ENCODE data around the gene PHC3. TPM values are rescaled to one million over a fixed set of nuclear protein-coding genes. Genes with fewer than 3 reads are reported as not detected.

Gene PHC3
- polyA plus RNA-seq, 1 donor (not counting 4 experiments of a cell fraction or from before 2014, with no cell fraction given), result 32.2 TPM

DNA sequence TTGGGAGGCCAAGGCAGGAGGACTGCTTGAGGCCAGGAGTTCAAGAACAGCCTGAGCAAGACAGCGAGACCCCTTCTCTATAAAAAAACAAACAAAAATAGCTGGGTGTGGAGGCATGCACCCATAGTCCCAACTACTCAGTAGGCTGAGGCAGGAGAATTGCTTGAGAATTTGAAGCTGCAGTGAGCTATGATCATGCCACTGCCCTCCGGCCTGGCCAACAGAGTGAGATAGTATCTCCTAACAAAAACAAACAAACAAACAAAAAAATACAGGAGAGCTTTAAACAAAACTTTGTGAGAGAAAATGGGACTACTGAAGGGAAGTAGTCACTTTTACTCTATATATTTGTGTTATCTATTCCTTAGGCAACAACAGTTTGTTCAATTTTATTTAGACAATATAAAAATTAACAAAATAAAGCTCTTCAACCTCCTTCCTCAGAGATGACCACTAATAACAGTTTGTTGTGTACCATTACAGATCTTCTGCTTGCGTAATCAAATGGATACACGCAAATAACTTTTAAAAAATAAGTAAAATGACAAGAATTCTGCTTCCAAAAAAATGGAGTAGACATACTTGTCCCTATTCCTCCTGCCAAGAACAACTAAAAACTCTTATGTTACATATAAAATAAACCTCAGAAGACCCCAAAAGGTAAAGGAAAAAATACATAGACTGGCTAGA, 17.4 kb downstream of the PHC3 start:
- Histone ChIP-seq H4K20me1 (ENCODE audit: control insufficient read depth, extremely low read depth, insufficient read depth, low read length) (no peaks in the 10 kb centered on the region), H3K27me3 (ENCODE audit: control insufficient read depth, extremely low read depth, insufficient read depth, low read length) (no peaks in the 10 kb centered on the region), H3K4me3 (ENCODE audit: control insufficient read depth in 2 of 3, extremely low read depth in 1 of 3, insufficient read depth in 2 of 3, low read depth in 1 of 3, low read length in 3 of 3) (no peak overlapping the region), H2AFZ (ENCODE audit: control insufficient read depth, low read length) (no peak overlapping the region), H3K36me3 (ENCODE audit: control insufficient read depth in 2 of 2, extremely low read depth in 1 of 2, insufficient read depth in 2 of 2, low read length in 2 of 2) (peaks cover 4 to 9% of the 10 kb centered on the region in 2 experiments), H3K79me2 (ENCODE audit: control insufficient read depth, insufficient read depth, low read length) (peaks cover 71% of the 10 kb centered on the region), H3K9ac (ENCODE audit: control insufficient read depth, extremely low read depth, insufficient read depth, low read length) (no peak overlapping the region), H3K9me1 (ENCODE audit: control insufficient read depth, extremely low read depth, insufficient read depth, low read length) (no peaks in the 10 kb centered on the region), H3K27ac (ENCODE audit: control insufficient read depth, insufficient read depth, low read length) (no peak overlapping the region), H3K4me2 (ENCODE audit: control insufficient read depth, extremely low read depth, insufficient read depth, low read depth, low read length) (no peak overlapping the region), H3K4me1 (ENCODE audit: control insufficient read depth, extremely low read depth, insufficient read depth, low read length) (no peaks in the 10 kb centered on the region), H3K9me3 (ENCODE audit: control insufficient read depth, low read depth, low read length) (no peaks in the 10 kb centered on the region)
- DNase-seq (ENCODE audit: low read depth, low spot score) (no peak), FAIRE-seq (no peak)
- dilution Hi-C loops (cut with MboI; ENCODE audit: extremely low pct_ligation_motif_present, low sequenced_read_pairs), result no loop called here
- TF ChIP-seq EZH2 (IDR thresholded peaks at IDR 0.05; ENCODE audit: low read length), result no peak
- TF ChIP-seq, protein P1, sequence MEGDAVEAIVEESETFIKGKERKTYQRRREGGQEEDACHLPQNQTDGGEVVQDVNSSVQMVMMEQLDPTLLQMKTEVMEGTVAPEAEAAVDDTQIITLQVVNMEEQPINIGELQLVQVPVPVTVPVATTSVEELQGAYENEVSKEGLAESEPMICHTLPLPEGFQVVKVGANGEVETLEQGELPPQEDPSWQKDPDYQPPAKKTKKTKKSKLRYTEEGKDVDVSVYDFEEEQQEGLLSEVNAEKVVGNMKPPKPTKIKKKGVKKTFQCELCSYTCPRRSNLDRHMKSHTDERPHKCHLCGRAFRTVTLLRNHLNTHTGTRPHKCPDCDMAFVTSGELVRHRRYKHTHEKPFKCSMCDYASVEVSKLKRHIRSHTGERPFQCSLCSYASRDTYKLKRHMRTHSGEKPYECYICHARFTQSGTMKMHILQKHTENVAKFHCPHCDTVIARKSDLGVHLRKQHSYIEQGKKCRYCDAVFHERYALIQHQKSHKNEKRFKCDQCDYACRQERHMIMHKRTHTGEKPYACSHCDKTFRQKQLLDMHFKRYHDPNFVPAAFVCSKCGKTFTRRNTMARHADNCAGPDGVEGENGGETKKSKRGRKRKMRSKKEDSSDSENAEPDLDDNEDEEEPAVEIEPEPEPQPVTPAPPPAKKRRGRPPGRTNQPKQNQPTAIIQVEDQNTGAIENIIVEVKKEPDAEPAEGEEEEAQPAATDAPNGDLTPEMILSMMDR (optimal IDR thresholded peaks at IDR 0.05 in 1 of 3, IDR thresholded peaks at IDR 0.05 in 1 of 3, conservative IDR thresholded peaks at IDR 0.05 in 1 of 3; ENCODE audit: extremely low read depth in 1 of 3, insufficient read depth in 2 of 3, low read length in 3 of 3), result no peak

- FAIRE-seq, result no peak
- H4K20me1 ChIP-seq (ENCODE audit: control insufficient read depth, extremely low read depth, insufficient read depth, low read length), result no peaks in the 10 kb centered on the region
- peaks cover 5 to 6% of the 10 kb centered on the region in 2 experiments for H3K36me3 ChIP-seq (ENCODE audit: control insufficient read depth in 2 of 2, extremely low read depth in 1 of 2, insufficient read depth in 2 of 2, low read length in 2 of 2)
- TF ChIP-seq EZH2 (IDR thresholded peaks at IDR 0.05; ENCODE audit: low read length), result no peak
- TF ChIP-seq, protein P1 (optimal IDR thresholded peaks at IDR 0.05 in 1 of 3, IDR thresholded peaks at IDR 0.05 in 1 of 3, conservative IDR thresholded peaks at IDR 0.05 in 1 of 3; ENCODE audit: extremely low read depth in 1 of 3, insufficient read depth in 2 of 3, low read length in 3 of 3), result no peak
- no peak overlapping the region for H3K27ac ChIP-seq (ENCODE audit: control insufficient read depth, insufficient read depth, low read length)
- no peaks in the 10 kb centered on the region for H3K27me3 ChIP-seq (ENCODE audit: control insufficient read depth, extremely low read depth, insufficient read depth, low read length)
- peaks cover 75% of the 10 kb centered on the region for H3K79me2 ChIP-seq (ENCODE audit: control insufficient read depth, insufficient read depth, low read length)
- no peak overlapping the region for H3K9ac ChIP-seq (ENCODE audit: control insufficient read depth, extremely low read depth, insufficient read depth, low read length)
- no peak for DNase-seq (ENCODE audit: low read depth, low spot score)
- no peak overlapping the region for H2AFZ ChIP-seq (ENCODE audit: control insufficient read depth, low read length)
- no peaks in the 10 kb centered on the region for H3K9me3 ChIP-seq (ENCODE audit: control insufficient read depth, low read depth, low read length)
- no peak overlapping the region for H3K4me2 ChIP-seq (ENCODE audit: control insufficient read depth, extremely low read depth, insufficient read depth, low read depth, low read length)
- no peaks in the 10 kb centered on the region for H3K4me1 ChIP-seq (ENCODE audit: control insufficient read depth, extremely low read depth, insufficient read depth, low read length)
- H3K9me1 ChIP-seq (ENCODE audit: control insufficient read depth, extremely low read depth, insufficient read depth, low read length), result no peaks in the 10 kb centered on the region
- dilution Hi-C loops (cut with MboI; ENCODE audit: extremely low pct_ligation_motif_present, low sequenced_read_pairs), result no loop called here
- no peak overlapping the region for H3K4me3 ChIP-seq (ENCODE audit: control insufficient read depth in 2 of 3, extremely low read depth in 1 of 3, insufficient read depth in 2 of 3, low read depth in 1 of 3, low read length in 3 of 3)
Observed at GRCh38 chr3:170162630-170163029, 18.9 kb downstream of the PHC3 start.

All from keratinocyte (primary cell).